ENCODE measurements around the gene LRRC8C.

DNA sequence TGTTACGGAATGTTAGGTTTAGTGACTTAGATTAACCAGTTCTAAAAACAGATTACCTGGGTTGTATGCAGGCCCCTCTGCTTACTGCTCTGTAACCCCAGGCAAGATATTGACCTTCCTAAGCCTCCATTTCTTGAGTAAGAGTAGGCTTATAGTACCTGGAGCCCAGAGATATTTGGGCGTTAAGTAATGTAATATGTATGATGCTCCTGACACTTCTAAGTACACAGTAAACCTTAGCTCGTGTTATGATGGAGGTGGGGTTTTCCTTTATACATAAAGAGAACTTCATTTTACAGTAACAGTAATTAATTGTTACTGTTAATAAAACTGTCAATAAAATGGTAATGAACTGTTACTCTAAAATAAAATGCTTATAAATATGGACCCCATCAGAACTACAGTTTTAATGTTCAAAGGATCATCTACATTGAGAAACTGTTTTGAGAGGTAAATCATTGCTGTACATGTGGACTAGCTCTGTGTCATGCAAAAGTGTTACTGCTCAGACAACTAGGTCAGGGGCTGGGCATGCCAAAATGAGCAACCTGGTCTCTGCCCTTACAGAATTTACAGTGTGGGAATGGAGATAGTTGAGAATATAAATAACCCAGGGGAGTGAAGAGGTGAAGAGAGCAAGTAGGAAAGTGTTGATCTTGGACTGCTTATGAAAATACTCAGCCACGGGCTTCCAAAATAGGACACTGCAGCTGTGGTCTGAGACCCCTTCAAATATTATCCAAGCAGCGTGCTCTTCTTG is 26.6 kb downstream of the LRRC8C start:
- TF ChIP-seq WRNIP1 (IDR thresholded peaks at IDR 0.05; ENCODE audit: borderline replicate concordance, low read depth, low read length) (no peak), POLR2AphosphoS5 (IDR thresholded peaks at IDR 0.05; ENCODE audit: low read length) (no peak), HDAC6 (IDR thresholded peaks at IDR 0.05; ENCODE audit: unreplicated experiment) (no peak), SIN3A (IDR thresholded peaks at IDR 0.05; ENCODE audit: low read depth, low read length) (no peak), PML (IDR thresholded peaks at IDR 0.05; ENCODE audit: low read length) (no peak), SUZ12 (IDR thresholded peaks at IDR 0.05; ENCODE audit: unreplicated experiment) (no peak), POLR2A (IDR thresholded peaks at IDR 0.05; ENCODE audit: low read depth, low read length) (no peak), RBBP5 (conservative IDR thresholded peaks at IDR 0.05) (no peak), TAF1 (IDR thresholded peaks at IDR 0.05; ENCODE audit: borderline replicate concordance, low read depth, low read length) (no peak), RAD21 (IDR thresholded peaks at IDR 0.05; ENCODE audit: insufficient read depth, low read depth, low read length) (no peak), ZNF24 (IDR thresholded peaks at IDR 0.05) (no peak), BHLHE40 (IDR thresholded peaks at IDR 0.05; ENCODE audit: borderline replicate concordance in 1 of 2, low read depth in 2 of 2, low read length in 1 of 2) (no peak), POLR2AphosphoS2 (IDR thresholded peaks at IDR 0.05; ENCODE audit: low read depth, low read length) (no peak)
- TF ChIP-seq, protein P1, sequence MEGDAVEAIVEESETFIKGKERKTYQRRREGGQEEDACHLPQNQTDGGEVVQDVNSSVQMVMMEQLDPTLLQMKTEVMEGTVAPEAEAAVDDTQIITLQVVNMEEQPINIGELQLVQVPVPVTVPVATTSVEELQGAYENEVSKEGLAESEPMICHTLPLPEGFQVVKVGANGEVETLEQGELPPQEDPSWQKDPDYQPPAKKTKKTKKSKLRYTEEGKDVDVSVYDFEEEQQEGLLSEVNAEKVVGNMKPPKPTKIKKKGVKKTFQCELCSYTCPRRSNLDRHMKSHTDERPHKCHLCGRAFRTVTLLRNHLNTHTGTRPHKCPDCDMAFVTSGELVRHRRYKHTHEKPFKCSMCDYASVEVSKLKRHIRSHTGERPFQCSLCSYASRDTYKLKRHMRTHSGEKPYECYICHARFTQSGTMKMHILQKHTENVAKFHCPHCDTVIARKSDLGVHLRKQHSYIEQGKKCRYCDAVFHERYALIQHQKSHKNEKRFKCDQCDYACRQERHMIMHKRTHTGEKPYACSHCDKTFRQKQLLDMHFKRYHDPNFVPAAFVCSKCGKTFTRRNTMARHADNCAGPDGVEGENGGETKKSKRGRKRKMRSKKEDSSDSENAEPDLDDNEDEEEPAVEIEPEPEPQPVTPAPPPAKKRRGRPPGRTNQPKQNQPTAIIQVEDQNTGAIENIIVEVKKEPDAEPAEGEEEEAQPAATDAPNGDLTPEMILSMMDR (IDR thresholded peaks at IDR 0.05 in 2 of 3, conservative IDR thresholded peaks at IDR 0.05 in 1 of 3; ENCODE audit: control insufficient read depth in 2 of 3, extremely low read depth in 1 of 3, insufficient read depth in 1 of 3, low read depth in 3 of 3, low read length in 3 of 3), result no peak
